ENCODE measurements around the gene HNRNPUL1. TPM values are rescaled to one million over a fixed set of nuclear protein-coding genes. Genes with fewer than 3 reads are reported as not detected.

The HNRNPUL1 gene
- total RNA-seq, 2 experiments from 2014 or later, result 258 to 262 TPM

GRCh38 chr19:41300555-41300954 lies 36.4 kb downstream of the HNRNPUL1 start:
- CTCF ChIA-PET, result interaction anchor here (1.0 kb wide), 1 partner anchor 35 kb away, joined by 3 read pairs; no protein-coding TSS in a partner anchor
- POLR2A ChIA-PET, result interaction anchor here (5.9 kb wide), 1 partner anchor 36 kb away, joined by 52 read pairs; the partner anchor contains the start of gene HNRNPUL1

- ChIA-PET POLR2A (interaction anchor here (0.6 to 5.9 kb wide), 5 partner anchors 11 to 99 kb away, joined by 3 to 52 read pairs (median 7); partner anchors contain the start of gene HNRNPUL1), CTCF (interaction anchor here (0.7 to 1.5 kb wide), 7 partner anchors 14 to 241 kb away, joined by 3 to 16 read pairs (median 4); partner anchors contain the start of gene HNRNPUL1)
Measured at GRCh38 chr19:41302624-41303351, 38.6 kb downstream of the HNRNPUL1 start.

- CTCF ChIA-PET, result interaction anchor here (1.4 to 3.2 kb wide), 4 partner anchors 15 to 100 kb away, joined by 6 to 19 read pairs (median 12); partner anchors contain the start of gene HNRNPUL1
- POLR2A ChIA-PET, result interaction anchor here (1.7 to 5.9 kb wide), 2 partner anchors 24 to 39 kb away, joined by 3 to 52 read pairs; partner anchors contain the start of gene HNRNPUL1
Measured at GRCh38 chr19:41303954-41304353, 39.8 kb downstream of the HNRNPUL1 start.

- ChIA-PET CTCF (interaction anchor here (0.6 to 3.2 kb wide), 5 partner anchors 17 to 101 kb away, joined by 3 to 19 read pairs (median 3); partner anchors contain the start of gene HNRNPUL1), POLR2A (interaction anchor here (0.7 to 5.9 kb wide), 3 partner anchors 19 to 40 kb away, joined by 3 to 52 read pairs (median 9); partner anchors contain the start of gene HNRNPUL1)
Measured at GRCh38 chr19:41304706-41305483, 40.7 kb downstream of the HNRNPUL1 start.

- ChIA-PET POLR2A (interaction anchor here (5.9 kb wide), 1 partner anchor 42 kb away, joined by 52 read pairs; the partner anchor contains the start of gene HNRNPUL1), CTCF (interaction anchor here (0.6 to 3.2 kb wide), 3 partner anchors 43 to 102 kb away, joined by 3 to 19 read pairs (median 5); partner anchors contain the start of gene HNRNPUL1)
Measured at GRCh38 chr19:41305927-41306793, 42.0 kb downstream of the HNRNPUL1 start.

GRCh38 chr19:41307090-41307875 lies 43.1 kb downstream of the HNRNPUL1 start:
- ChIA-PET CTCF (interaction anchor here (0.9 to 3.8 kb wide), 10 partner anchors 9 to 103 kb away, joined by 3 to 47 read pairs (median 13); partner anchors contain the start of gene HNRNPUL1), POLR2A (interaction anchor here (0.7 to 1.6 kb wide), 3 partner anchors 42 to 44 kb away, joined by 4 to 8 read pairs (median 6); no protein-coding TSS in a partner anchor)

- ChIA-PET CTCF (interaction anchor here (0.9 to 3.8 kb wide), 11 partner anchors 9 to 106 kb away, joined by 3 to 47 read pairs (median 7); partner anchors contain the start of gene HNRNPUL1), POLR2A (interaction anchor here (0.7 to 1.7 kb wide), 6 partner anchors 41 to 104 kb away, joined by 3 to 16 read pairs (median 7); no protein-coding TSS in a partner anchor)
Measured at GRCh38 chr19:41307954-41308449, 43.8 kb downstream of the HNRNPUL1 start.

GRCh38 chr19:41308450-41309179 lies 44.4 kb downstream of the HNRNPUL1 start:
- POLR2A ChIA-PET, result interaction anchor here (0.5 to 1.7 kb wide), 7 partner anchors 26 to 617 kb away, joined by 3 to 16 read pairs (median 6); no protein-coding TSS in a partner anchor

GRCh38 chr19:41309180-41310032 lies 45.2 kb downstream of the HNRNPUL1 start:
- POLR2A ChIA-PET, result interaction anchor here (0.7 to 1.7 kb wide), 4 partner anchors 12 to 618 kb away, joined by 3 to 10 read pairs (median 4); no protein-coding TSS in a partner anchor
- CTCF ChIA-PET, result interaction anchor here (0.9 to 3.8 kb wide), 13 partner anchors 10 to 107 kb away, joined by 3 to 47 read pairs (median 6); partner anchors contain the start of gene HNRNPUL1

More at GRCh38 chr19:41308450-41309179, 44.4 kb downstream of the HNRNPUL1 start:
- CTCF ChIA-PET, result interaction anchor here (0.9 to 3.8 kb wide), 15 partner anchors 10 to 106 kb away, joined by 3 to 47 read pairs (median 6); partner anchors contain the start of gene HNRNPUL1

- CTCF ChIA-PET, result interaction anchor here (1.2 to 3.8 kb wide), 4 partner anchors 10 to 107 kb away, joined by 3 to 47 read pairs (median 8); partner anchors contain the start of gene HNRNPUL1
- POLR2A ChIA-PET, result interaction anchor here (0.6 to 1.7 kb wide), 7 partner anchors 9 to 47 kb away, joined by 3 to 10 read pairs (median 4); no protein-coding TSS in a partner anchor
Measured at GRCh38 chr19:41310033-41310831, 46.1 kb downstream of the HNRNPUL1 start, which contains the start of gene CCDC97. Gene CCDC97, plus strand, starts transcription at chr19:41310172. Its CDS starts 139 bp downstream, at chr19:41310311.

GRCh38 chr19:41311072-41311471 lies 46.9 kb downstream of the HNRNPUL1 start:
- POLR2A ChIA-PET, result interaction anchor here (1.2 to 1.4 kb wide), 2 partner anchors 13 to 48 kb away, joined by 3 to 4 read pairs; no protein-coding TSS in a partner anchor
- CTCF ChIA-PET, result interaction anchor here (1.2 to 3.6 kb wide), 3 partner anchors 11 to 108 kb away, joined by 3 to 47 read pairs (median 6); partner anchors contain the start of gene HNRNPUL1

GRCh38 chr19:41311613-41312012 lies 47.4 kb downstream of the HNRNPUL1 start:
- POLR2A ChIA-PET, result interaction anchor here (1.4 kb wide), 1 partner anchor 48 kb away, joined by 4 read pairs; no protein-coding TSS in a partner anchor
- CTCF ChIA-PET, result no interaction called here

- ChIA-PET POLR2A (interaction anchor here (1.0 to 1.2 kb wide), 2 partner anchors 11 to 23 kb away, joined by 3 to 8 read pairs; no protein-coding TSS in a partner anchor), CTCF (no interaction called here)
Measured at GRCh38 chr19:41316306-41316920, 52.2 kb downstream of the HNRNPUL1 start.
